Right lobe of liver (tissue), 6 donors: ENCODE results near the gene DAP. TPM values are rescaled to one million over a fixed set of nuclear protein-coding genes. Genes with fewer than 3 reads are reported as not detected.
"Not testable (repeated sequence)": the region's sequence is repeated elsewhere in the genome, so short reads cannot be mapped to it uniquely, and the experiment has no call there.

Experiments
- ATAC-seq, 4 donors: fragments of 200-7000 bp; cut with Tn5 transposase; one replicate each; pipeline ENCODE4 v1.9.1; 2020; ENCODE audit warnings: mild to moderate bottlenecking in 4 of 4, moderate library complexity in 4 of 4
- DNase-seq, 3 donors: peaks; one replicate each; pipeline ENCODE4 v3.0.0-alpha.2; 2020
- H3K27ac ChIP-seq, 3 donors: fragments of 200-600 bp; one replicate each; pipeline ENCODE4 v1.8.0; 2022
- H3K27me3 ChIP-seq, 2 donors: fragments of 200-600 bp; one replicate each; pipeline ENCODE4 v1.8.0; 2022
- H3K36me3 ChIP-seq, 4 donors: fragments of 200-600 bp; sonication (generic) in 1 of 4; one replicate each; pipeline versions ENCODE4 v1.5.1 to v1.8.0; 2017 to 2022; ENCODE audit warnings: control low read depth in 1 of 4
- H3K4me1 ChIP-seq, 4 donors: fragments of 200-600 bp; sonication (generic) in 1 of 4; one replicate each; pipeline versions ENCODE4 v1.5.1 to v1.8.0; 2017 to 2022; ENCODE audit warnings: control low read depth in 1 of 4
- H3K4me3 ChIP-seq, 3 donors: fragments of 200-600 bp; one replicate each; pipeline ENCODE4 v1.8.0; 2022
- H3K9me3 ChIP-seq, 4 donors: fragments of 200-600 bp; sonication (generic) in 1 of 4; one replicate each; pipeline versions ENCODE4 v1.5.1 to v1.8.0; 2017 to 2022; ENCODE audit warnings: control low read depth in 1 of 4
- CTCF ChIP-seq, 4 donors: fragments of 200-600 bp in 3 of 4; fragments of 450-650 bp in 1 of 4; IDR thresholded peaks; one replicate each; pipeline versions ENCODE4 v1.5.1 to v1.8.0; 2016 to 2022; ENCODE audit warnings: antibody characterized with exemption in 4 of 4, mild to moderate bottlenecking in 2 of 4
- POLR2A ChIP-seq: fragments of 450-650 bp; IDR thresholded peaks from one replicate; pipeline ENCODE4 v1.6.1; 2017; ENCODE audit warnings: antibody characterized with exemption, mild to moderate bottlenecking
- WGBS: methylation state at CpG from one replicate; pipeline ENCODE4 v1.1.6; 2018; ENCODE audit warnings: low coverage, low lambda C conversion rate; ENCODE audit not compliant: insufficient coverage; ENCODE audit errors: missing lambda C conversion rate; 5-methylcytosine and 5-hydroxymethylcytosine counted together
- intact Hi-C, 2 donors: fragments of 100-400 bp; cut with DNase I; formaldehyde crosslinking; loops; one replicate each; pipeline versions ENCODE4 v1.11.2 to v1.14.1; 2022
- total RNA-seq, 6 experiments: library from RNA; depleted of rRNA in 2 of 6; stranded (reverse); fragments of >200 nt in 2 of 6; fragmentation: NEBNext Ultra II Directional in 3 of 6; extraction: Animal tissue kit (Norgen Biotek cat#: 25700) in 3 of 6; gene quantifications; one replicate each; pipeline versions ENCODE4 v1.1.0 to v1.2.4, GENCODE V29; 2016 to 2023
- donor health status: DM: no; HTN: yes; CAD: no.
- donor health status: DM: no; HTN: no; CAD: no.
- donor health status: DM: no; HTN: no; CAD: no.
- donor health status: DM: no; HTN: yes; CAD: no.
- donor health status: DM: no; HTN: yes; CAD: no.

DAP gene
- total RNA-seq, 6 experiments from 2014 or later: 97.0 to 126 (median 104) TPM

DNA sequence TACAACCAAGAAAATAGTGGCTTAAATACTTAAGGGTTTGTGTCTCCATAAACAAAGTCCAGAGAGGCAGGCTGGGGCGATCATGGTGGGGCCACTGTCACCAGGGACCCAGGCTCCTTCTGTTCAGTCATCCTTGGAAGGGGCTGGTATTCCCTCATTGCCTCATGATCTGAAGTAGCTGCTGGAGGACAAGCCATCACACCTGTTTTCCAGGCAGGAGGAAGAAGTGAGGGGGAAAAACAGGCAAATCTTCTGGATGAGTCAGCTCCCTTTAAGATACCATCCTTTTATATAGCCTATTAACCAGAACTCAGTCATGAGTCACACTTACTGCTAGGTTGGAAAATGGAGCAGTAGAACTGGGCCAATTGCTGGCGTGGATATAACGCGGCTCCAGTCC is 92.3 kb downstream of the DAP start:
- no peaks in the 10 kb centered on the region for H3K36me3 ChIP-seq
- intact Hi-C loops: no loop called here
- H3K4me3 ChIP-seq: no peak overlapping the region
- DNase-seq: no peak
- TF ChIP-seq CTCF (IDR thresholded peaks at IDR 0.05) (no peak), POLR2A (no peak)
- 91% methylated on average over 4 of the region's 4 CpGs for WGBS
- no peaks in the 10 kb centered on the region for H3K27me3 ChIP-seq
- no peaks in the 10 kb centered on the region for H3K9me3 ChIP-seq
- H3K4me1 ChIP-seq: peaks cover 0 to 9% (median 4%) of the 10 kb centered on the region in 4 donors
- no peak overlapping the region for H3K27ac ChIP-seq
- no peak for ATAC-seq

DNA sequence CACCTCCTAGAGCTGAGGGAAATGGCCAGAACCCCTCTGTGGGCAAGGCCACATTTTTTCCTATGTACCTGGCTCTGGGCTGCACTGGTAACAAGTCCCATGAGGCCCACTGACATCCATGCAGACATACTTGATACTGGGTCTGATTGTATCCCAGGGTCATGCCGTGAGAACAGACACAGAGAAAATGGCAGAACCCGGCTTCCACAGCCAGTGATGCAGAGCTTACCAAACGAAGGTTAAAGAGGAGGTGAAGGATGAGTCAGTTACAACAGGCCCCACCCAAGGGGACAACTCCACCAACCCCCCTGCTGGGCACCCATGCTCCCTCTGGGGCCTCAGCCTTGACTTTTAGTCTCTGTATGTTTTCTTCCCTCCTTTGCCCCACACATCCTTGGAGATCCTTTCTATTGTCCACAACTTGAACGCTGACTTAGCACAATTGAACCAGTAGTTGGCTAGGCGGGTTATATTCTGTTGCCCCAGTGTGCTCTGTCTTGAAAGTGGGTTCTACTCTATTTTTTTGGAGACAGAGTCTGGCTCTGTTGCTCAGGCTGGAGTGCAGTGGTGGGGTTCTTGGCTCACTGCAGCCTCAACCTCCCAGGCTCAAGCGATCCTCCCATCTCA is 93.5 kb downstream of the DAP start:
- no peak for ATAC-seq
- H3K27ac ChIP-seq: no peak overlapping the region
- TF ChIP-seq CTCF (IDR thresholded peaks at IDR 0.05): no peak
- no peak for TF ChIP-seq POLR2A
- no peak for DNase-seq
- intact Hi-C loops: no loop called here
- no peak overlapping the region for H3K4me3 ChIP-seq
- no peaks in the 10 kb centered on the region for H3K36me3 ChIP-seq
- H3K9me3 ChIP-seq: no peaks in the 10 kb centered on the region
- H3K4me1 ChIP-seq: peaks cover 0 to 15% (median 4%) of the 10 kb centered on the region in 4 donors
- H3K27me3 ChIP-seq: no peaks in the 10 kb centered on the region
- 52% methylated on average over 3 of the region's 6 CpGs for WGBS

- H3K4me1 ChIP-seq: peaks cover 0 to 8% (median 1%) of the 10 kb centered on the region in 4 donors
- no peaks in the 10 kb centered on the region for H3K27me3 ChIP-seq
- no peaks in the 10 kb centered on the region for H3K9me3 ChIP-seq
- no peak for DNase-seq
- TF ChIP-seq CTCF (IDR thresholded peaks at IDR 0.05) (no peak), POLR2A (no peak)
- no peaks in the 10 kb centered on the region for H3K36me3 ChIP-seq
- no peak overlapping the region for H3K27ac ChIP-seq
- WGBS: 100% methylated on average over 2 of the region's 7 CpGs
- no peak for ATAC-seq
- intact Hi-C loops: no loop called here
- H3K4me3 ChIP-seq: no peak overlapping the region
Observed at GRCh38 chr5:10666531-10667299, 94.3 kb downstream of the DAP start.

DNA sequence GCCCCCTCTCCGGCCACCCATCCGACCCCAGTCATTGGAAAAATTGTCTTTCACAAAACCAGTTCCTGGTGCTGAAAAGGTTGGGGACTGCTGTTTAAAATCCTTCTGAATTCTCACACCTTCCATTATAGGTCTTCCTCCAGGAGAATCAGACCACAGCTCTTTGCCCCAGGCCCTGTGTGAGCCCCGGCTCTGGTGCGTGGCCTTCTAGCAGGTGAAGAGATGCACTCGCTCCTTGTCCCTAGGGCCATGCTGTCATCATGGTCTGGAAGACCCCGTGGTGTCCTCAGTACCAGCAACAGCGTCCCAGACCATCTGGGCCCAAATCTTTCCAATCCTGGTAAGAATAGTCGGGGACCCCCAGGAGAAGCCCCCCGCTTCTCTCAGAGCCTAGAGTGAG is 95.2 kb downstream of the DAP start:
- no peak for ATAC-seq
- H3K4me1 ChIP-seq: peaks cover 0 to 8% (median 0%) of the 10 kb centered on the region in 4 donors
- no peak for DNase-seq
- H3K36me3 ChIP-seq: no peaks in the 10 kb centered on the region
- WGBS: 83% methylated on average over 3 of the region's 9 CpGs
- no peaks in the 10 kb centered on the region for H3K27me3 ChIP-seq
- no peaks in the 10 kb centered on the region for H3K9me3 ChIP-seq
- TF ChIP-seq CTCF (IDR thresholded peaks at IDR 0.05) (no peak), POLR2A (no peak)
- intact Hi-C loops: no loop called here
- no peak overlapping the region for H3K27ac ChIP-seq
- no peak overlapping the region for H3K4me3 ChIP-seq

- DNase-seq: not testable (repeated sequence)
Observed at GRCh38 chr5:10664180-10664769, 96.8 kb downstream of the DAP start.

More at GRCh38 chr5:10664180-10664769, 96.8 kb downstream of the DAP start:
- H3K4me1 ChIP-seq, H3K27me3 ChIP-seq, H3K36me3 ChIP-seq, intact Hi-C loops, H3K4me3 ChIP-seq, H3K9me3 ChIP-seq: not testable (repeated sequence)
- peak overlapping the region in 1 of 3 donors; percentile 58 for H3K27ac ChIP-seq
- ATAC-seq: peak in 2 of 4 donors; percentile 12 to 22
- 40% methylated on average over 1 of the region's 6 CpGs for WGBS
